NCI-H460 (cell line): Measurements from ENCODE around the gene GASK1A. TPM values are rescaled to one million over a fixed set of nuclear protein-coding genes. Genes with fewer than 3 reads are reported as not detected.

Experiments used
- DNase-seq: peaks from one replicate; pipeline ENCODE4 v3.0.0-alpha.2; 2016; ENCODE audit warnings: low read depth; ENCODE audit errors: extremely low read depth
- total RNA-seq: library from RNA; depleted of rRNA; stranded (reverse); fragments of >200 nt; shearing (Covaris generic); gene quantifications from 2 replicates; pipeline ENCODE4 v1.2.3, GENCODE V29; 2014; rRNA removed

GASK1A gene
- total RNA-seq, 1 experiment from 2014 or later, result not detected

DNA sequence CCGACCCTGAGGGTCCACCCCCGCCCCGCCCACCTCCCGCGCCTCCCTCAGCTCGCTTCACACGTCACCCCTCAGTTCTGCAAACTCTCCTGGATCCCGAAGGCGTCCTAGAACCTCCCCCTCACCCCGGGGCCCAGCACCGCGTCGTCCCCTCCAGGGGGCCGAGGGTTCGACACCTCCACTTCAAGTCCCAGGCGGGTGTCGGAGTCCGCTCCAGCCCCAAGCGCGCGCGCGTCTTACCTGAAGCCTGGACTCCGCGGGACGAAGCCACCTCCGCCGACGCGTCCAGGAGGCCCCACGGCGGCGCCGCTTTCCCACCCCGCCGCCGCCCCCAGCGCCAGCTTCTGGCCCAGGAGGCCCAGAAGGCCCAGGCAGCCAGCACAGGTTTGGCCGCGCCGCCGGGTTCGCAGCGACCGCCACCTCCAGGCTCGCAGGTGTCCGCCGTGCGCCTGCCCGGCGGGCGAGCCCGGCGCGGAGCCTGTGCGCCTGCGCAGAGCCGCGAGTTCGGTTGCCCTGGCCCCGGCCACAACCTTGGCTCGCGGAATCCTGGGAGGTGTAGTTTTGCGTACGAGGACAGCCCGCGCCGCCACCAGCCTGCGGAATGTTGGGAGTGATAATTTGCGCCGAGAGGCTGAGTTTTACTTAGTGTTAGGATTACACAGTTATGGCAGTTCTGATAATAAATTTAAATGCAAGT, 126.6 kb downstream of the GASK1A start, which contains the start of gene POMGNT2:
Gene POMGNT2 (minus strand): TSS at position 484 of the 697 bp plus-strand sequence. CDS start 24,648 bp downstream, outside the sequence.
- peak; percentile 75 for DNase-seq

- DNase-seq, result no peak
These were observed 127.2 kb downstream of the GASK1A start for GRCh38 chr3:43106293-43106628.

Other genes starting within 250 kb of the GASK1A start
- gene CCDC13, start 206.1 kb upstream of the GASK1A start, total RNA-seq, result 0.87 and 2.8 TPM in 2 replicates
- gene HIGD1A, start 174.8 kb upstream of the GASK1A start, total RNA-seq, result 121 and 123 TPM in 2 replicates
- not detected in 2 replicates for gene ACKR2, start 169.9 kb upstream of the GASK1A start, total RNA-seq
- gene CYP8B1, start 103.4 kb upstream of the GASK1A start, total RNA-seq, result not detected in 2 replicates
- gene ZNF662, start 73.2 kb upstream of the GASK1A start, total RNA-seq, result not detected in 2 replicates
- gene POMGNT2, start 126.8 kb downstream of the GASK1A start, total RNA-seq, result 7.1 and 7.8 TPM in 2 replicates